Aortic smooth muscle cell (primary cell): ENCODE data around the gene MAPK11. TPM values are rescaled to one million over a fixed set of nuclear protein-coding genes. Genes with fewer than 3 reads are reported as not detected.

Experiments used
- total RNA-seq: library from RNA; depleted of rRNA; stranded (reverse); fragments of >200 nt; gene quantifications from 2 replicates; pipeline ENCODE4 v1.2.3, GENCODE V29; 2014

The MAPK11 gene
- 3.7 and 4.4 TPM in 2 replicates for total RNA-seq

DNA sequence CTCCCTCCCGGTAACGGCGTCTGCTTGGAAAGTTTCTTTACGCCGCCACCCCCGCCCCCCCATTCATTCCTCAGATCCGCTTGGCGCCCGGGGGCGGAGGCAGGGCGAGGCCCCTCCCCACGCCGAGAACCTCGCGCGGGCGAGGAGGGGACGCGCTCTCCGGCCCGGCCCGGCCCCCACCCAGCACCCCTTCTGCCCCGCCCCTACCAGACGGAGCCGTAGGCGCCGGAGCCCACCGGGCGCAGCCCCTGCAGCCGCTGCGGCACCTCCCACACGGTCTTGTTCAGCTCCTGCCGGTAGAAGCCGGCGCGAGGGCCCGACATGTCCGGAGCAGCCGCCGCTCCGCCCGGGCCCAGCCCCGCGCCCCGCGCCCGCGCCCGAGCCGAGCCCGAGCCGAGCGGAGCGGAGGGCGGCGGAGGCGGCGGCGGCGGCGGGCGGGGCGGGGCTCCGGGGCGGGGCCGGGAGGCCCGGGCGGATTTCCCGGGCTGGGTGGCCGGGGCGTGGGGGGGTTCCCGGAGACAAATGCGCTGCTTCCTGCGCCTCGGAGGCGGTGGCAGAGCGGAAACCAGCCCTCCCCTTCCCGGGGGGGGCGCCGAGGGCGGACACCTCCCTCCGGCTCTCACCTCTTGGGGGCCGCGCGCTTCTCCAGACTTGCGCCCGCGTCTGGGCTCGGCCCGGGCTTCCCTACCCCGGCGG lies at the start of gene MAPK11:
MAPK11 (minus strand) TSS at position 411 of the 696 bp plus-strand sequence; CDS start at position 323, 88 bp downstream.

DNA sequence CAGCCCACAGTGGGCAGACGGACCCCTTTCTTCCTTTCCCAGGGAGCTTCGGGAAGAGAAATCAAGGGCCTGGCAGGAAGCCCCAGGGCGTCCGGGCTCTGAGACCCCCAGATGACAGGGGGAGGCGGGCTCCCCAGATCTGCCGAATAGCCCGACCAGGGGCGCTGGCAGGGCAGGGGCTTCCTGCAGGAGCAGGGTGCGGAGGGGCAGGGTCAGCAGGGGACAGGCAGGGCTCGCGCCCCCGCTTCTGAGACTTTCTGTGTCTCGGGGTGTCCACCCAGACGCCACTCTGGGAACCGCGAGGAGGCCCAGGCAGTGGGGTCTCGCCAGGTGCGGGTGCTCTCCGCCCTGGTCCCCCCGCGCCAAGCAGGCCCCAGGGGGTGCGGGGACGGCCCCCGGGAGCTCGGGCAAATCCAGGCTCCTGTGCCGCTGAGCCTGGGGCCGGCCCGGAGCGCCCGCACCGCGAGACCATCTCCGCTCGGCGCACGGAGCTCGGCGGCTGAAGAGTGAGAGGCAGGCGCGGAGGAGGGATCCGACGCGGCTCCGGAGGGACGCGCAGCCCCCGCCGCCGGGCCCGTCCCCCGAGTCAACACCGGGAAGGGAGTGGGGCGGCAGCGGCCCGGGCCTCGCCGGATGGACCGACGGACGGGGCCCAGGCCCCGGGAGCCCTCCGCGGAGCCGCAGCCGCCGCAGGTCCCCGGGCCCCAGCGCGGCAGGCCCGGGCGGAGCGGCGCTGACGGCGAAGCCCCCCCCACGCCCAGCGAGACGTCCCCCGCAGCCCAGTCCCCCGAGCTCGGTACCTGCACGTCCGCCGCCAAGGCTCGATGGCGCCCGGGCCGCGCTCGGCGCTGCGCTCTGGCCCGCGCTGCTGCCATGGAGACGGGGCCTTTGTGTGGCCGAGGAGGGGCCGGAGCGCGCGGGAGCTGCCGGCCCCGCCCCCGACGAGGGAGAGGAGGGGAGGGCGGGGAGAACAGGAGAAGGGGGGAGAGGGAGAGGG lies 36.9 kb upstream of the MAPK11 start, which contains the start of gene PLXNB2:
PLXNB2 (minus strand) TSS at position 894 of the 997 bp plus-strand sequence. CDS start 17,062 bp downstream, outside the sequence.

GRCh38 chr22:50261615-50262459 lies 8.3 kb downstream of the MAPK11 start, which contains the start of gene MAPK12:
Gene MAPK12, minus strand, starts transcription at chr22:50261683. Its CDS starts 174 bp downstream, at chr22:50261509.

DNA sequence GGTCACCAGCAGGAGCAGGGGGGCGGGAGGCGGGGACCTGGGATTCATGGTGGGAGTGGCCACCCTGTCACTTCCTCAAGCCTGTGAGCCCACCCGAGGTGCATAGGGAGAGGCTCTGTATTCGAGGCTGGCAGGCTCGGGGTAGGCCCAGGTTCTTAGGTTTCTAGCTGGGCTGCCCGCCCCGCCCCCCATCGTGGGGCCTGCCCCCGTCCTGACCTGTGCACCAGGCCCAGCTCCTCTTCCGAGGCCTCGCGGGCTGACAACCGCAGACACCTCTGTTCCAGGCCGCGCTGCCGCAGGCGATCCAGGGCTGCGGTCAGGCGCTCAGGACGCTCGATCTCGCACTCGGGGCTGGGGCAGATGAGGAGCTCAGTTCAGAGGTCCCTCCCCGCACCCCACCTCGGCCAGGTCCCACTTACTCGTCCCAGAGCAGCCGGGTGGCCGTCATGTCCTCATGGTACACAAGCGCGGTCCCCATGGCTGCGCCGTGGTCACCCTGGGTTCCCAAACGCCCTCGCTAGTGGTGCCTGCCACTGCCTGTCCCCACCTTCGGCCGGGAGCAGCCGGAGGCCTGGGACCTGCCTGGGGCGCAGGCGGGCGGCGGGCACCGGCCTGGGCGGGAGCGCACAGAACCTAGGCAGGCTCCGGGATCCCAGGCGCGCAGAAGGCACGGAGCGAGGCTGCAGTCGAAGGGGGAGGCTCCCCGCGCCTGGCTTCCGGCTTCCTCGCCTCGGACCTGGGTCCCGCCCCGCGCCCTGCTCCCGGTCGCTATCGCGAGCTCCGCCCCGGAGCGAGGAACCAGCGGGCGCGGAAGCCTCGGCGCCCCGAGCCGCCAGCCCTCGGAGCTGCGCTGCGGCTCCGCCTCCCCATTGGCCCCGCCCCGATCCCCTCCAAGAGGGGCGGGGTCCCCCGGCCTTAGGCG lies 19.4 kb downstream of the MAPK11 start, which contains the start of gene HDAC10:
HDAC10 (minus strand) TSS at position 711 of the 922 bp plus-strand sequence; CDS start at position 478, 233 bp downstream.

GRCh38 chr22:50244420-50245213 lies 25.6 kb downstream of the MAPK11 start, which contains the start of gene TUBGCP6:
Gene TUBGCP6, minus strand, starts transcription at chr22:50245023. Its CDS starts 564 bp downstream, at chr22:50244459.

Other genes with a start within 250 kb of the MAPK11 start
- not detected in 2 replicates for gene TTLL8, start 212.1 kb downstream of the MAPK11 start, total RNA-seq
- gene MLC1, start 185.0 kb downstream of the MAPK11 start, total RNA-seq, result 2.1 and 2.2 TPM in 2 replicates
- gene MOV10L1, start 180.4 kb downstream of the MAPK11 start, total RNA-seq, result 1.8 and 7.8 TPM in 2 replicates
- 0.79 and 1.1 TPM in 2 replicates for gene PANX2, start 99.6 kb downstream of the MAPK11 start, total RNA-seq
- 15.2 and 16.5 TPM in 2 replicates for gene TRABD, start 84.5 kb downstream of the MAPK11 start, total RNA-seq
- gene SELENOO, start 69.4 kb downstream of the MAPK11 start, total RNA-seq, result 21.8 and 25.4 TPM in 2 replicates
- 26.4 and 30.5 TPM in 2 replicates for gene TUBGCP6, start 25.4 kb downstream of the MAPK11 start, total RNA-seq
- 16.2 and 21.7 TPM in 2 replicates for gene HDAC10, start 19.1 kb downstream of the MAPK11 start, total RNA-seq
- 24.3 and 28.3 TPM in 2 replicates for gene MAPK12, start 8.7 kb downstream of the MAPK11 start, total RNA-seq
- 145 and 159 TPM in 2 replicates for gene PLXNB2, start 37.3 kb upstream of the MAPK11 start, total RNA-seq
- gene DENND6B, start 56.6 kb upstream of the MAPK11 start, total RNA-seq, result 1.6 and 1.9 TPM in 2 replicates
- 62.2 and 65.0 TPM in 2 replicates for gene PPP6R2, start 72.9 kb upstream of the MAPK11 start, total RNA-seq
- gene SBF1, start 204.7 kb upstream of the MAPK11 start, total RNA-seq, result 49.7 and 60.6 TPM in 2 replicates
- gene ADM2, start 211.2 kb upstream of the MAPK11 start, total RNA-seq, result under 0.01 and 0.37 TPM in 2 replicates
- gene MIOX, start 216.5 kb upstream of the MAPK11 start, total RNA-seq, result not detected in 2 replicates
- gene LMF2, start 237.3 kb upstream of the MAPK11 start, total RNA-seq, result 24.8 and 29.5 TPM in 2 replicates
- 24.9 and 38.2 TPM in 2 replicates for gene NCAPH2, start 237.8 kb upstream of the MAPK11 start, total RNA-seq